ENCODE measurements around the gene RHEX. TPM values are rescaled to one million over a fixed set of nuclear protein-coding genes. Genes with fewer than 3 reads are reported as not detected.

Gene RHEX
- total RNA-seq, 1 donor from 2014 or later = 0.41 TPM

DNA sequence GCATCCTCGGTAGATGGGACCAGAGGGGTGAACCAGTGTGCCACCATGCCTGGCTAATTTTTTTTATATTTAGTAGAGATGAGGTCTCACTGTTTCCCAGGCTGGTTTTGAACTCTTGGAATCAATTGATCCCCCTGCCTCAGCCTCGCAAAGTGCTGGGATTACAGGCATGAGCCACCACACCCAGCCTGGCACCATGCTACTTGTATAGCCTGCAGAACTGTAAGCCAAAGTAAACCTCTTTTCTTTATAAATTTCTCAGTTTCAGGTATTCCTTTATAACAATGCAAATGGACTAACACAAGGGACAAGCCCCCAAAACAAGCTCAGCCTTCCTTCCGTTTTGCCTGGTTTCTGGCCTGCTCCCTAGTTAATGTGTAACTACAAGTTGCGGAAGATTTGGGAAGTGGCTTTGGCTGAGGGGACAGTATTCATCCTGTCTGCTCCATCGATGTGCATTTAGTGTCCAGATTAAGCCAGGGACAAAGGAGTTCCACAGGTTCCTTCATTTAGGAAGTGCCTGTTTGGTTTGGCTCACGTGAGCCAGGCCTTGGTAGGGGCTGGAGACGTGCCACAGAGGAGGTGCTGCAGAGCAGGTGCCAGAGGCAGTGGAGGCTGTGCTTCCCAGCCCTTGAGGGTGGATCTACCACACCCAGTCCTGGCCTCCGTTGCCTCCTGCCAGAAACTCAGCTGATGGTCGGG lies 59.8 kb downstream of the RHEX start:
- FAIRE-seq = no peak
- DNase-seq (ENCODE audit: low spot score in 2 of 2) = no peak

GRCh38 chr1:206114692-206115640 lies 62.0 kb downstream of the RHEX start:
- no peak for FAIRE-seq
- DNase-seq (ENCODE audit: low spot score in 2 of 2) = no peak

DNA sequence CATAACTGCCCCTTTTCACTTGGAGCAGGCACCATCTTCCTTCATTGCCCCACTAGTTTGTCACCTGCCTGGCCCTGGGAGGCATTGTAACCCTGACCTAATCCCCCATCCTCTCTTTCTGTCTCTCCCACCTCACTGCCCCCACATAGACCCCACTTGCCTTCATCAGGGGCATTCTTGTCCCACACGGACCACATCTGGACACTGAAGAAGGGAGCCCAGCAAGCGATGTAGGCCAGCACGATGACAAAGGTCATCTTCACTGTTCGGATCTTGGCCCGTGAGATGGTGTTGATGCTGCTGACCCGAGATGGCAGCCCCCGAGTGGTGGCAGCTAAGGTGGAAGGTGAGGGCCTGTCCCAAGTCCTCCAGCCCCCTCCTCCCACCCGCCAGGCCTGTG lies 62.8 kb downstream of the RHEX start:
- FAIRE-seq (no peak), DNase-seq (ENCODE audit: low spot score in 2 of 2) (no peak)

DNA sequence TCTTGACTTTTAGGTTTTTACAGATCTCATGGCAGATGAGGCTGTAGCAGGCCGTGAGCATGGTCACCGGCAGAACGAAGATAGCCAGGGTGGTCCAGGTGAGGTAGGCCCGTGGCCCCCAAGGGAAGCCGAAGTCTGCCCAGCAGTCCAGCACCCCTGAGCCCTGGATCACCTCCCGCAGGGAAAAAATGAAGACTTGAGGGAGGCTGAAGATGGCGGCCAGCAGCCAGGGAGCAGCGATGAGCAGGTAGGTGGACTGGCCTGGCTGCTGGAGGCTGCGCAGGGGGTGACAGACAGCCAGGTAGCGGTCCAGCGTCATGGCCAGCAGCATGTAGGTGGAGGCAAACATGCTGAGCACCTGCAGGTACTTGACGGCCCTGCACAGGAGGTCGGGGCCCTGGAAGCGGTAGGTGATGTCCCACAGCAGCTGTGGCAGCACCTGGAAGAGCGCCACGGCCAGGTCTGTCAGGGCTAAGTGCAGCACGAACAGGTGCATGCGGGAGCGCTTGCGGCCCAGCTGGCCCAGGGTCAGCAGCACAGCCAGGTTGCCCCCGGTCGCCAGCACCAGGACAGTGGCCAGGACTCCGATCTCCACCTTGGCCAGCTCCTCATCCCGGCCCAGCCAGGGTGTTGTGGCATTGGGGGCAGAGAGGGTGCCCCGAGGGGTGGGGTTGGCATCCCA lies 63.4 kb downstream of the RHEX start:
- DNase-seq (ENCODE audit: low spot score in 2 of 2) (no peak), FAIRE-seq (no peak)

- peak in 1 of 2 donors; percentile 28 for DNase-seq (ENCODE audit: low spot score in 2 of 2)
- FAIRE-seq = no peak
Measured at GRCh38 chr1:206116873-206117150, 63.8 kb downstream of the RHEX start.

- peak in 1 of 2 donors; percentile 69 for DNase-seq (ENCODE audit: low spot score in 2 of 2)
- FAIRE-seq = no peak
Measured at GRCh38 chr1:206117151-206117948, 64.4 kb downstream of the RHEX start, which contains the start of gene AVPR1B. AVPR1B (minus strand) TSS chr1:206117388; CDS start chr1:206116890, 498 bp downstream.

GRCh38 chr1:206120406-206120805 lies 67.4 kb downstream of the RHEX start:
- FAIRE-seq = no peak
- DNase-seq (ENCODE audit: low spot score in 2 of 2) = no peak

DNA sequence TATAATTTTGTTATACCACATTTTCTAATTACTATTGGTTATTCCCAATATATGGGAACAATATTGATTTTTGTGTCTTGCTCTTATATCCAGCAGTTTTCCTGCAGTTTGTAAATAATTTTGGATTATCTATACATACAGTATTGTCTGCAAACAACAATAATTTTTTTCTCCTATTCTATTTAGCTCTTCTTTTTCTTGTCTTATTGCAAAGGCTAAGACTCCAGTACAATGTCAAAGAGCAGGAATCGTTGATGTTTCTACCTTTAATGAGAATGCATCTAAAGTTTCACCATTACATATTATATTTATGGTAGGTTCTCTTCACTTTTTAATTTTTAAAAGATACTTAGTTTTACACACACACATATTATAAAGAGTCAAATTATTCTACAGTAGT lies 68.3 kb downstream of the RHEX start:
- FAIRE-seq = no peak
- DNase-seq (ENCODE audit: low spot score in 2 of 2) = no peak

GRCh38 chr1:206122686-206123085 lies 69.7 kb downstream of the RHEX start:
- DNase-seq (ENCODE audit: low spot score in 2 of 2) (no peak), FAIRE-seq (no peak)

DNA sequence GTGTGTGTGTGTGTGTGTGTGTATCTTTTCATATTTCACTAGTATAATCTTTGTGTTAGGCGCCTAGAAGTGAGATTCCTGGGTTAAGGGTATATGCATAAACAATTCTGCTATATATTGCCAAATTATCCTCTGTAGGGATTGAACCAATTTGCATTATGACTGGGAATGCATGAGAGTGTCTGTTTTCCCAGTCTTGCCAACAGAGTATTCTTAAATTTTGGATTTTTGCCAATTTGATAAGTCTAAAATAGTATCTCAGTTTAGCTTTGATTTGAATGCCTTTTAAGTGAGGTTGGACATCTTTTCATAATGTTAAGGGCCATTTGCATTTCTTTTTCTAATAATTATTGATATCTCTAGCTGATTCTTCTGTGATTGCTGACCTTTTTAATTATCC lies 72.4 kb downstream of the RHEX start:
- no peak for FAIRE-seq

DNA sequence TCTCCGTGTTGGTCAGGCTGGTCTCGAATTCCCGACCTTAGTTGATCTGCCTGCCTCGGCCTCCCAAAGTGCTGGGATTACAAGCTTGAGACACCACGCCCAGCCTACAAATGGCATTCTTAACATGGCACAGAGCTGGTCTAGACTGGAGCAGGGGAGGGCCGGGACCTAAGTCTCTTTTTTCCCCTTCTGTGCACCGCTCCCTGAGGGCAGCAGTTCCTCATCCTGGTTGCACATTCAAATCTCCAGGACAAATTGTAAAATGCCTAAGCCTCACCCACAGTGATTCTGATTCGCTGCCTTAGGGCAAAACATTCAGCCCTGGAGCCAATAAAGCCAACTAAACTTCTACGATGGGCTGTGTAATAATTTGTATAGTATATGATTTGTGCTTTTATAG lies 74.4 kb downstream of the RHEX start:
- no peak for DNase-seq (ENCODE audit: low spot score in 2 of 2)
- FAIRE-seq = no peak

More for the DNA sequence above, 72.4 kb downstream of the RHEX start:
- DNase-seq (ENCODE audit: low spot score in 2 of 2) = no peak

DNA sequence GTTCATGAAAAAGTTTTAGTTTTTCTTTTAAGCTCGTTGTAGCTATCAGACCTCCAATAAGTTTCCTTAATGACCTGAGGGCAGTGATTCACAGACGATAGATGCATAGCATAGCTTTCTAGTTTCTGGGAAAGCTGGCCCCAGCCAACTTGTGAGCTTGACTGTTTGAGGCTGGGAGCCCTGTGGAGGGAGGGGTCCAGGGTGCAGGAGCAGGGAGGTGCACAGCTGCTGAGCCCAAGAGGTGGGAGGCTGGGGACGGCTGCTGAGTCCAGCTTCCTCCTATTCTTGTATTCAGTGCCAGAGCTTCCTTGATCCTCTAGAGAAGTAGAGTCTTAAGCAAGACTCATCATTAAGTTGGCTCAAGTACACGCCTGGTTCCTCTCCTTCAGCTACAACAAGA lies 75.2 kb downstream of the RHEX start:
- DNase-seq (ENCODE audit: low spot score in 2 of 2) (no peak), FAIRE-seq (no peak)

DNA sequence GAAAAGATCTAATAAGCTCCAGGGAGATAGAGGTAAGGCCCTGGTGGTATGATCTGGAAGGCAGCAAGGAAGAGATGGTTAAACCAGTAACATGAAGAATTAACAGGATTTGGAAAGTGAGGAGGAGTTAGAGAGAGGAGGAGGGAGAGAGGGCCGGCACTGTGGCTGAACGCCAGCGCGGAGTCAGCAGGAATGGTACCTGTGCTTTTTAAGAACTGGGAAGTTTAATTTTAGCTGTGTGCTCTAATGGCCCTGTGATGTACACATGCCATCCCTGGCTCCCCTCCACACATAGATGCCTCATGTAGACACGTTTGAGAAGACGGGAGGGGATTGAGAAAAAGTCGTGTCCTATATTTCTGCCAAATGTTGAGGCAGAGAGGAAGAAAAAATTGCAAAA lies 78.1 kb downstream of the RHEX start:
- no peak for FAIRE-seq
- DNase-seq (ENCODE audit: low spot score in 2 of 2) = no peak

DNA sequence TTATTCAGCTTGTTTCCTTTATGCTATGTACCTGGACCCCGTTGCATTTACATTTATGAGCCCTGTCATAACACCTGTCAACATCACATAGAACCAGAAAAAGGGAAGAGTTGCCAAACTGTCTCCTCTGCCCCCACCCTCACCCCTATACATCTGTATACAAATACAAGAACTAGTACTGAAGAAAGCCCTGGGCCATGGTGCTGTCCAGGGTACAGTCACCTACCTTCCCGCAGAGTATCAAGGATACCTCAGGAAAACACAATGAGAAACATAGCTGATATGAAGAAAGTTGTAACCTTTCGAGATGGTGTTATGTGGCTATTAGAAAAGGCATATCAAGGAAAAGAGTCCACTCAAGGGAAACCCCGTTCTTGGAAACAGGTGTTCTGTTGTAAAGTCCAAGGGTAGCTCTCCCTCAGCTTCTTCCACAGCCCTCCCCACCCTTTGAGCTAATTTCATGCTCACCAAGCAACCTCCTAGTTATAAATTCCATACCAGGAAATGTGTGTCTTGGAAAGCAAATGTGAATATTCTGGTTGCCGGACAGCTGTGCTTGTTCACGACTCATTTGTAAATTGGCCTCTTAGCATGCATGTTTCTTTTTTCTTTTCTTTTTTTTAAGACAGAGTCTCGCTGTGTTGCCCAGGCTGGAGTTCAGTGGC lies 80.9 kb downstream of the RHEX start:
- DNase-seq (ENCODE audit: low spot score in 2 of 2) (no peak), FAIRE-seq (no peak)

GRCh38 chr1:206135248-206135647 lies 82.3 kb downstream of the RHEX start:
- FAIRE-seq (no peak), DNase-seq (ENCODE audit: low spot score in 2 of 2) (no peak)

- no peak for DNase-seq (ENCODE audit: low spot score in 2 of 2)
- FAIRE-seq = no peak
Measured at GRCh38 chr1:206136241-206136640, 83.3 kb downstream of the RHEX start.

DNA sequence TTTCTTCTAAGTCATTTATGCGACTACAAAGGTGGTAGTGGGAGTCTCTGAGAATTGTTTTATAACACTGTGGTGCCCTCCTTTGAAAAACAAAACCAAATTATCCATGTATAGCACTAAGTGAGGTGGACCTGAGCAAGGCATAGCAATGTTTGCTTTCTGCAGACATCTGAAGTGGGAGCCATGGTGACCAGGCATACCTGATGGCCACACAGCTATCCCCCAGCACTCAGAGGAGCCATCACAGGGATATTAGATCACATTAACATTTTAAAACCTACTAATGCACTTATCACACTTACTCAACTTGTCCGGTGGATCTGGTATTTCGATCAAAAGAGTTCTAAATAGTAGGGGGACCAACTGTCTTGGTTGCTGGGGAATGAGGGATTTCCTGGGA lies 89.0 kb downstream of the RHEX start:
- DNase-seq (ENCODE audit: low spot score in 2 of 2) = no peak
- no peak for FAIRE-seq

GRCh38 chr1:206142770-206143169 lies 89.8 kb downstream of the RHEX start:
- FAIRE-seq (no peak), DNase-seq (ENCODE audit: low spot score in 2 of 2) (no peak)

- FAIRE-seq (no peak), DNase-seq (ENCODE audit: low spot score in 2 of 2) (no peak)
Measured at GRCh38 chr1:206143537-206144172, 90.7 kb downstream of the RHEX start.

All from frontal cortex (tissue), 4 donors.